Stimulated activated CD8-positive, alpha-beta memory T cell treated with anti-CD3 and anti-CD28 coated beads, Interleukin-12 subunit alpha, Interleukin-12 subunit beta, amount 100 ng/mL, for 4 hours (primary cell): ENCODE measurements around the gene SMPD1.

Experiments used
- DNase-seq: peaks from one replicate; pipeline ENCODE4 v3.0.0-alpha.2; 2020; ENCODE audit warnings: low read depth

SMPD1 gene

GRCh38 chr11:6415797-6416196, 25.5 kb downstream of the SMPD1 start:
- no peak for DNase-seq

- DNase-seq, result no peak
Observed at GRCh38 chr11:6417907-6418556, 27.8 kb downstream of the SMPD1 start.

GRCh38 chr11:6418557-6419008, 28.3 kb downstream of the SMPD1 start:
- no peak for DNase-seq

GRCh38 chr11:6419009-6419631, 28.8 kb downstream of the SMPD1 start, which contains the start of gene APBB1:
Gene APBB1 (minus strand): TSS chr11:6419094. CDS start chr11:6411347, 7,747 bp downstream.
- DNase-seq, result peak; percentile 57

- DNase-seq, result no peak
Observed at GRCh38 chr11:6420677-6421076, 30.4 kb downstream of the SMPD1 start.

GRCh38 chr11:6427516-6427915, 37.2 kb downstream of the SMPD1 start:
- DNase-seq, result no peak

- no peak for DNase-seq
Observed at GRCh38 chr11:6431861-6432260, 41.6 kb downstream of the SMPD1 start.

- no peak for DNase-seq
Observed at GRCh38 chr11:6433998-6434660, 43.9 kb downstream of the SMPD1 start.

- no peak for DNase-seq
Observed at GRCh38 chr11:6437423-6437822, 47.1 kb downstream of the SMPD1 start.

GRCh38 chr11:6437993-6438392, 47.7 kb downstream of the SMPD1 start:
- DNase-seq, result no peak

- DNase-seq, result no peak
Observed at GRCh38 chr11:6438979-6439571, 48.8 kb downstream of the SMPD1 start.

- DNase-seq, result no peak
Observed at GRCh38 chr11:6440906-6441358, 50.7 kb downstream of the SMPD1 start, which contains the start of gene HPX. Gene HPX (minus strand): TSS chr11:6440987. CDS start chr11:6440963, 24 bp downstream.

- no peak for DNase-seq
Observed at GRCh38 chr11:6442441-6442840, 52.2 kb downstream of the SMPD1 start.

- DNase-seq, result peak; percentile 14
Observed at GRCh38 chr11:6443269-6444003, 53.2 kb downstream of the SMPD1 start.
